Measurements from ENCODE around the gene PLK5. TPM values are rescaled to one million over a fixed set of nuclear protein-coding genes. Genes with fewer than 3 reads are reported as not detected.

PLK5 gene
- total RNA-seq, 1 donor from 2014 or later, result not detected

DNA sequence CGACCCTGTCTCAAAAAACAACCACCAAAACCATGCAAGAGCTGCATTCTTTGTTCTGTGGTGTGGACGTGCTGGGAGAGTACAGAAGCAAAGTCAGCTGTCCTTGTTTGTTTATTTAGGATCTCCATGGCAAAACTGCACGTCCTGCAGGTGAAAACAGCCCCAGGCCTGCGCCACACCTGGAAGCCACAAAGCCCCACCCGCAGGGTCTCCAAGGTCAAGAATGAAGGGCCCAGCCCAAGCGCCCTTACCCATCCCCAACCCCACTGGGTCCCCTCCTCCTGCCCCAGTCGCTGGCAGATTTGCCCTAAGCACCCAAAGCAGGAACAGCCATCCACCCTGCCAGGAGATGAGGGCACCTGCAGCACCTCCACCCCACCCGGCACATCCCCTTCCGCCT lies 58.3 kb downstream of the PLK5 start:
- H3K4me1 Mint-ChIP-seq, result no peaks in the 10 kb centered on the region
- TF ChIP-seq, protein P1, sequence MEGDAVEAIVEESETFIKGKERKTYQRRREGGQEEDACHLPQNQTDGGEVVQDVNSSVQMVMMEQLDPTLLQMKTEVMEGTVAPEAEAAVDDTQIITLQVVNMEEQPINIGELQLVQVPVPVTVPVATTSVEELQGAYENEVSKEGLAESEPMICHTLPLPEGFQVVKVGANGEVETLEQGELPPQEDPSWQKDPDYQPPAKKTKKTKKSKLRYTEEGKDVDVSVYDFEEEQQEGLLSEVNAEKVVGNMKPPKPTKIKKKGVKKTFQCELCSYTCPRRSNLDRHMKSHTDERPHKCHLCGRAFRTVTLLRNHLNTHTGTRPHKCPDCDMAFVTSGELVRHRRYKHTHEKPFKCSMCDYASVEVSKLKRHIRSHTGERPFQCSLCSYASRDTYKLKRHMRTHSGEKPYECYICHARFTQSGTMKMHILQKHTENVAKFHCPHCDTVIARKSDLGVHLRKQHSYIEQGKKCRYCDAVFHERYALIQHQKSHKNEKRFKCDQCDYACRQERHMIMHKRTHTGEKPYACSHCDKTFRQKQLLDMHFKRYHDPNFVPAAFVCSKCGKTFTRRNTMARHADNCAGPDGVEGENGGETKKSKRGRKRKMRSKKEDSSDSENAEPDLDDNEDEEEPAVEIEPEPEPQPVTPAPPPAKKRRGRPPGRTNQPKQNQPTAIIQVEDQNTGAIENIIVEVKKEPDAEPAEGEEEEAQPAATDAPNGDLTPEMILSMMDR (conservative IDR thresholded peaks at IDR 0.05), result no peak
- H3K27ac Mint-ChIP-seq (ENCODE audit: unreplicated experiment), result no peak overlapping the region
- no peaks in the 10 kb centered on the region for H3K9me3 Mint-ChIP-seq
- H3K27me3 Mint-ChIP-seq (ENCODE audit: low read depth), result no peaks in the 10 kb centered on the region
- peaks cover 17% of the 10 kb centered on the region for H3K36me3 Mint-ChIP-seq (ENCODE audit: low read depth)
- DNase-seq (ENCODE audit: low read depth, low spot score), result no peak
- H3K4me3 Mint-ChIP-seq, result no peak overlapping the region

DNA sequence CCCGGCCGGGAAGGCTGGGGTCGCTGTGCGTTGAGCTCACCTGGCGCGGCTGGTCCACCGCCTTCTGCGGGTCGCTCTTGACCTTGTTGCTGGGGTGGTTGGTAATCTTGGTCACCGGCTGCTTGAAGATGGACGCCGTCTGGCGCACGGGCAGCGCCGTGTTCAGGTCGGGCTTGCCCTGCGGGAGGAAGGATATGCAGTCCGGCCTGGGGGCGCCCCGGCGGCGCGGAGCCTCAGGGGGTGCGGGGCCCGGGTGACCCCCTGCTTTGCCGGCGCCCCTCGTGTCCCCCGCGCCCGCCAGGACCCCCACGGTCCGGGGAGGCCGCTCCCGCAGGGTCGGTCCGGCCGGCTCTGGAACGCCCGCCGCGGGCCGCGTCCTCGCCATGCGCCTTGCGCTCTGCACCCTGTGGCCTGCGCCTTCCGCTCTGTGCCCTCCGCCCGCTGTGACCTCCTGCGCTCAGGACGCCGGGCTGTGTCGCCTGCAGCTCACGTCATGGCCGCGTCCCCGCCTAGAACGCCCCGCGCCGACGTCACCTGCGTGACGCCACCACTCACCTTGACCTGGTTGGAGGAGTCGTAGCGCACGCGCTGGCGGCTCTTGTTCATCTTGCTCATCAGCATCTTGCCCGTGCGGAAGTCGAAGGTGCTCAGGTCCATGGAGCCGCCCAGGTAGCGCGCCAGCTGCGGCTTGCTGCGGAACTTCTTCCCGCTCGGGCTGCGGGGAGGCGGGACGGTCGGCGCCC lies 60.8 kb downstream of the PLK5 start:
- no peak for DNase-seq (ENCODE audit: low read depth, low spot score)
- Mint-ChIP-seq H3K27me3 (ENCODE audit: low read depth) (no peaks in the 10 kb centered on the region), H3K4me1 (peaks cover 9% of the 10 kb centered on the region), H3K36me3 (ENCODE audit: low read depth) (peaks cover 20% of the 10 kb centered on the region), H3K4me3 (no peak overlapping the region), H3K27ac (ENCODE audit: unreplicated experiment) (no peak overlapping the region), H3K9me3 (no peaks in the 10 kb centered on the region)
- TF ChIP-seq, protein P1 (conservative IDR thresholded peaks at IDR 0.05), result no peak

DNA sequence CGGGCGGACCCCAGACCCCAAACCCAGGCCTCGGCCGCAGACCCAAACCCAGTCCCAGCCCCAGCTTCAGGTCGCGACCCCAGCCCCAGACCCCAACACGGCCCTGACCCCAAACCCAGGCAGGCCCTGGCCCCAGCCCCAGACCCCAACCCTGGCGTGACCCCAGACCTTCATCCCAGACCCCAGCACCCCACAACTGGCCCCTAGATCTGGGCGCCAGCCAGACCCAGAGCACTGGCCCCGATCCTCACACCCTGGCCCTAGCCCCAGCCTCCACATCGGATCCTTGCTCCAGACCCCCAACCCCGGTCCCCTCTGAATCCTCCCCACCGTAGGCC lies 61.3 kb downstream of the PLK5 start:
- no peaks in the 10 kb centered on the region for H3K27me3 Mint-ChIP-seq (ENCODE audit: low read depth)
- H3K4me1 Mint-ChIP-seq, result peaks cover 12% of the 10 kb centered on the region

More for the DNA sequence above, 61.3 kb downstream of the PLK5 start:
- Mint-ChIP-seq H3K27ac (ENCODE audit: unreplicated experiment) (no peak overlapping the region), H3K36me3 (ENCODE audit: low read depth) (peaks cover 18% of the 10 kb centered on the region), H3K9me3 (no peaks in the 10 kb centered on the region), H3K4me3 (peak overlapping the region; percentile 49)
- DNase-seq (ENCODE audit: low read depth, low spot score), result no peak
- TF ChIP-seq, protein P1 (conservative IDR thresholded peaks at IDR 0.05), result no peak

Other genes with a start within 250 kb of the PLK5 start
- gene FAM174C, start 248.5 kb upstream of the PLK5 start, total RNA-seq, result 33.3 and 36.6 TPM in 2 replicates
- 28.0 and 31.0 TPM in 2 replicates for gene EFNA2, start 238.2 kb upstream of the PLK5 start, total RNA-seq
- gene NDUFS7, start 140.2 kb upstream of the PLK5 start, total RNA-seq, result 89.7 and 90.6 TPM in 2 replicates
- gene GAMT, start 122.5 kb upstream of the PLK5 start, total RNA-seq, result 42.6 and 45.6 TPM in 2 replicates
- gene DAZAP1, start 116.5 kb upstream of the PLK5 start, total RNA-seq, result 146 and 157 TPM in 2 replicates
- gene RPS15, start 85.7 kb upstream of the PLK5 start, total RNA-seq, result 1,578 and 1,580 TPM in 2 replicates
- 39.2 and 43.0 TPM in 2 replicates for gene APC2, start 74.0 kb upstream of the PLK5 start, total RNA-seq
- gene C19orf25, start 44.9 kb upstream of the PLK5 start, total RNA-seq, result 34.5 and 41.5 TPM in 2 replicates
- gene PCSK4, start 33.7 kb upstream of the PLK5 start, total RNA-seq, result 10.4 and 11.7 TPM in 2 replicates
- gene REEP6, start 32.9 kb upstream of the PLK5 start, total RNA-seq, result 8.2 and 8.7 TPM in 2 replicates
- gene ADAMTSL5, start 11.1 kb upstream of the PLK5 start, total RNA-seq, result not detected in 2 replicates
- gene MEX3D, start 44.2 kb downstream of the PLK5 start, total RNA-seq, result 102 and 103 TPM in 2 replicates
- 157 and 168 TPM in 2 replicates for gene MBD3, start 68.8 kb downstream of the PLK5 start, total RNA-seq
- 149 and 165 TPM in 2 replicates for gene UQCR11, start 81.4 kb downstream of the PLK5 start, total RNA-seq
- gene TCF3, start 128.5 kb downstream of the PLK5 start, total RNA-seq, result 348 and 354 TPM in 2 replicates
- 0.93 and 1.0 TPM in 2 replicates for gene ONECUT3, start 229.4 kb downstream of the PLK5 start, total RNA-seq